ENCODE data around the gene DTNBP1. TPM values are rescaled to one million over a fixed set of nuclear protein-coding genes. Genes with fewer than 3 reads are reported as not detected.
A peak's percentile ranks its signal among the peaks of the same experiment; 100 is the strongest.

Gene DTNBP1
- total and polyA plus RNA-seq, 2 donors (not counting 1 experiment from before 2014, with no cell fraction given): 9.9 to 13.6 TPM

GRCh38 chr6:15553736-15554294, 109.0 kb downstream of the DTNBP1 start:
- Histone ChIP-seq H3K4me1 (ENCODE audit: control insufficient read depth, extremely low read depth, insufficient read depth, low read length) (no peaks in the 10 kb centered on the region), H3K27me3 (ENCODE audit: control insufficient read depth, insufficient read depth, low read length) (no peaks in the 10 kb centered on the region), H3K9ac (ENCODE audit: insufficient read depth, low read length) (no peak overlapping the region), H3K79me2 (ENCODE audit: control insufficient read depth, insufficient read depth, low read length) (no peaks in the 10 kb centered on the region), H3K36me3 (ENCODE audit: control insufficient read depth, insufficient read depth, low read length) (peaks cover 2% of the 10 kb centered on the region), H3K4me3 (replicated peaks in 1 of 4; ENCODE audit: control extremely low read depth in 1 of 4, insufficient read depth in 1 of 4, low read depth in 3 of 4, low read length in 4 of 4) (no peak overlapping the region), H4K20me1 (ENCODE audit: control insufficient read depth, extremely low read depth, insufficient read depth, low read length) (no peaks in the 10 kb centered on the region), H2AFZ (ENCODE audit: low read length) (no peak overlapping the region), H3K9me3 (ENCODE audit: control insufficient read depth, insufficient read depth, low read depth, low read length) (no peaks in the 10 kb centered on the region), H3K4me2 (ENCODE audit: extremely low read depth, insufficient read depth, low read length) (no peak overlapping the region), H3K27ac (ENCODE audit: insufficient read depth, low read length) (no peak overlapping the region)
- TF ChIP-seq, protein P1, sequence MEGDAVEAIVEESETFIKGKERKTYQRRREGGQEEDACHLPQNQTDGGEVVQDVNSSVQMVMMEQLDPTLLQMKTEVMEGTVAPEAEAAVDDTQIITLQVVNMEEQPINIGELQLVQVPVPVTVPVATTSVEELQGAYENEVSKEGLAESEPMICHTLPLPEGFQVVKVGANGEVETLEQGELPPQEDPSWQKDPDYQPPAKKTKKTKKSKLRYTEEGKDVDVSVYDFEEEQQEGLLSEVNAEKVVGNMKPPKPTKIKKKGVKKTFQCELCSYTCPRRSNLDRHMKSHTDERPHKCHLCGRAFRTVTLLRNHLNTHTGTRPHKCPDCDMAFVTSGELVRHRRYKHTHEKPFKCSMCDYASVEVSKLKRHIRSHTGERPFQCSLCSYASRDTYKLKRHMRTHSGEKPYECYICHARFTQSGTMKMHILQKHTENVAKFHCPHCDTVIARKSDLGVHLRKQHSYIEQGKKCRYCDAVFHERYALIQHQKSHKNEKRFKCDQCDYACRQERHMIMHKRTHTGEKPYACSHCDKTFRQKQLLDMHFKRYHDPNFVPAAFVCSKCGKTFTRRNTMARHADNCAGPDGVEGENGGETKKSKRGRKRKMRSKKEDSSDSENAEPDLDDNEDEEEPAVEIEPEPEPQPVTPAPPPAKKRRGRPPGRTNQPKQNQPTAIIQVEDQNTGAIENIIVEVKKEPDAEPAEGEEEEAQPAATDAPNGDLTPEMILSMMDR (conservative IDR thresholded peaks at IDR 0.05 in 1 of 2, IDR thresholded peaks at IDR 0.05 in 1 of 2; ENCODE audit: low read depth in 1 of 2, low read length in 2 of 2): no peak
- TF ChIP-seq EZH2 (IDR thresholded peaks at IDR 0.05; ENCODE audit: low read length, missing control alignments): no peak
- no peak for DNase-seq (ENCODE audit: low read depth in 2 of 2)

DNA sequence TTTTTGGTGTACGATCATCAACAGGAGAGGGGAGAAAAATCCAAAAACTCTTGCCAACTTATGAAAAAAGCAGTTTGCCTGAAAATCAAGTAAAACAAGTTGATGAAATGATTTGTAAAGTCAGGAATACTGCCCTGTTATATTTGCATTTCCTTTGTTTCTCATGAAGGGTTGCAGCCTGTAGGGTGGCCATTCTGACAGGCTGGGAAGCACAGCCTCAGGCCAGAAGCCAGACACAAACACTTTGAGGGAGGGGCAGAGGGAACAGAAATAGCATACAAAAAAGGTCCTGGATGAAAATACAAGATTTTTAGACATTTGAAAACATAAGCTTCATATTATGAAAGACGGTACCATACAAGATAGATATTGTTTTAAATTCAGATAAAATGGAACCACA, 109.8 kb downstream of the DTNBP1 start:
- no peak for DNase-seq (ENCODE audit: low read depth in 2 of 2)
- Histone ChIP-seq H3K9me3 (ENCODE audit: control insufficient read depth, insufficient read depth, low read depth, low read length) (no peaks in the 10 kb centered on the region), H3K4me3 (replicated peaks in 1 of 4; ENCODE audit: control extremely low read depth in 1 of 4, insufficient read depth in 1 of 4, low read depth in 3 of 4, low read length in 4 of 4) (no peak overlapping the region), H3K4me2 (ENCODE audit: extremely low read depth, insufficient read depth, low read length) (no peak overlapping the region), H3K9ac (ENCODE audit: insufficient read depth, low read length) (no peak overlapping the region), H3K27me3 (ENCODE audit: control insufficient read depth, insufficient read depth, low read length) (no peaks in the 10 kb centered on the region), H4K20me1 (ENCODE audit: control insufficient read depth, extremely low read depth, insufficient read depth, low read length) (no peaks in the 10 kb centered on the region), H2AFZ (ENCODE audit: low read length) (no peak overlapping the region), H3K27ac (ENCODE audit: insufficient read depth, low read length) (no peak overlapping the region), H3K36me3 (ENCODE audit: control insufficient read depth, insufficient read depth, low read length) (peaks cover 2% of the 10 kb centered on the region), H3K79me2 (ENCODE audit: control insufficient read depth, insufficient read depth, low read length) (no peaks in the 10 kb centered on the region), H3K4me1 (ENCODE audit: control insufficient read depth, extremely low read depth, insufficient read depth, low read length) (no peaks in the 10 kb centered on the region)
- TF ChIP-seq, protein P1 (conservative IDR thresholded peaks at IDR 0.05 in 1 of 2, IDR thresholded peaks at IDR 0.05 in 1 of 2; ENCODE audit: low read depth in 1 of 2, low read length in 2 of 2): no peak
- no peak for TF ChIP-seq EZH2 (IDR thresholded peaks at IDR 0.05; ENCODE audit: low read length, missing control alignments)

- Histone ChIP-seq H3K9me3 (ENCODE audit: control insufficient read depth, insufficient read depth, low read depth, low read length) (no peaks in the 10 kb centered on the region), H3K4me2 (ENCODE audit: extremely low read depth, insufficient read depth, low read length) (no peak overlapping the region), H2AFZ (ENCODE audit: low read length) (no peak overlapping the region), H3K79me2 (ENCODE audit: control insufficient read depth, insufficient read depth, low read length) (no peaks in the 10 kb centered on the region), H3K27me3 (ENCODE audit: control insufficient read depth, insufficient read depth, low read length) (no peaks in the 10 kb centered on the region), H4K20me1 (ENCODE audit: control insufficient read depth, extremely low read depth, insufficient read depth, low read length) (no peaks in the 10 kb centered on the region), H3K27ac (ENCODE audit: insufficient read depth, low read length) (no peak overlapping the region), H3K9ac (ENCODE audit: insufficient read depth, low read length) (no peak overlapping the region), H3K4me3 (replicated peaks in 1 of 4; ENCODE audit: control extremely low read depth in 1 of 4, insufficient read depth in 1 of 4, low read depth in 3 of 4, low read length in 4 of 4) (no peak overlapping the region), H3K4me1 (ENCODE audit: control insufficient read depth, extremely low read depth, insufficient read depth, low read length) (no peaks in the 10 kb centered on the region), H3K36me3 (ENCODE audit: control insufficient read depth, insufficient read depth, low read length) (peaks cover 2% of the 10 kb centered on the region)
- TF ChIP-seq, protein P1 (conservative IDR thresholded peaks at IDR 0.05 in 1 of 2, IDR thresholded peaks at IDR 0.05 in 1 of 2; ENCODE audit: low read depth in 1 of 2, low read length in 2 of 2): no peak
- no peak for TF ChIP-seq EZH2 (IDR thresholded peaks at IDR 0.05; ENCODE audit: low read length, missing control alignments)
- DNase-seq (ENCODE audit: low read depth in 2 of 2): peak in 1 of 2 donors; percentile 59
Observed at GRCh38 chr6:15551798-15552197, 111.0 kb downstream of the DTNBP1 start.
